ENCODE measurements around the gene ELAVL1.
A peak's percentile ranks its signal among the peaks of the same experiment; 100 is the strongest.

ELAVL1 gene

DNA sequence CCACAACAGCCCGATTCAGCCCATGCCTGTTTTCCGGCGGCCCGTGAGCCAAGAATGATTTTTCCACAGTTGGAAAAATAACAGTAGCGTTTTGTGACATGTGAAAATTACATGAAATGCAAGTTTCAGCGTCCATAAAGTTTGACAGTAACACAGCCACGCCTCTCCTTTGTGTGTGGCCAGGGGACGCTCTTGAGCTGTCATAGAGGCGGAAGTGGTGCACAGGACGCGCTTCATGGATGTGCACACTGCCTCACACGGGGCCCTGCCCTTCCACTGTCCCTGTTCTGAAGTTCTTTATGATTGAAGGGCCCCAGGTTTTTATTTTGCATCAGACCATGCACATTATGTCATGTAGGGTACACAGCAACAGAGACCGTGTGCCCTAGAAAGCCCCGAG is 12.4 kb upstream of the ELAVL1 start:
- no peak overlapping the region for H3K56ac ChIP-seq (ENCODE audit: low read length)
- no peak overlapping the region for H3K9ac ChIP-seq (ENCODE audit: low read length)
- no peaks in the 10 kb centered on the region for H3K36me3 ChIP-seq (ENCODE audit: control insufficient read depth, insufficient read depth, low read length)
- no peak overlapping the region for H2BK5ac ChIP-seq (ENCODE audit: low read length)
- H3K79me1 ChIP-seq (ENCODE audit: low read length): no peaks in the 10 kb centered on the region
- H3K27ac ChIP-seq (ENCODE audit: low read depth, low read length): no peak overlapping the region
- H3K4me1 ChIP-seq (ENCODE audit: control insufficient read depth, low read depth, low read length): no peaks in the 10 kb centered on the region
- no peak overlapping the region for H2AK5ac ChIP-seq (ENCODE audit: low read length)
- no CpG with 5 or more reads among the region's 14 CpGs for WGBS (ENCODE audit: extremely low coverage, insufficient coverage, low lambda C conversion rate)
- H3K4me3 ChIP-seq (ENCODE audit: low read length): no peak overlapping the region
- no peak overlapping the region for H3K4me2 ChIP-seq (ENCODE audit: low read length)
- H3K23ac ChIP-seq (ENCODE audit: low read length): no peak overlapping the region
- no peaks in the 10 kb centered on the region for H3K27me3 ChIP-seq (ENCODE audit: insufficient read depth, low read length, poor library complexity)
- H2BK15ac ChIP-seq (replicated peaks; ENCODE audit: low read depth): no peak overlapping the region
- DNase-seq: no peak
- no peak overlapping the region for H3K4ac ChIP-seq (ENCODE audit: low read depth, low read length)
- H4K5ac ChIP-seq (ENCODE audit: low read length): no peak overlapping the region
- H3K79me2 ChIP-seq (ENCODE audit: control insufficient read depth, insufficient read depth, low read length): no peaks in the 10 kb centered on the region
- H3K18ac ChIP-seq (ENCODE audit: low read length): no peak overlapping the region
- H2BK120ac ChIP-seq (ENCODE audit: low read depth, low read length): no peak overlapping the region
- no peak overlapping the region for H4K8ac ChIP-seq (ENCODE audit: low read depth, low read length)

DNA sequence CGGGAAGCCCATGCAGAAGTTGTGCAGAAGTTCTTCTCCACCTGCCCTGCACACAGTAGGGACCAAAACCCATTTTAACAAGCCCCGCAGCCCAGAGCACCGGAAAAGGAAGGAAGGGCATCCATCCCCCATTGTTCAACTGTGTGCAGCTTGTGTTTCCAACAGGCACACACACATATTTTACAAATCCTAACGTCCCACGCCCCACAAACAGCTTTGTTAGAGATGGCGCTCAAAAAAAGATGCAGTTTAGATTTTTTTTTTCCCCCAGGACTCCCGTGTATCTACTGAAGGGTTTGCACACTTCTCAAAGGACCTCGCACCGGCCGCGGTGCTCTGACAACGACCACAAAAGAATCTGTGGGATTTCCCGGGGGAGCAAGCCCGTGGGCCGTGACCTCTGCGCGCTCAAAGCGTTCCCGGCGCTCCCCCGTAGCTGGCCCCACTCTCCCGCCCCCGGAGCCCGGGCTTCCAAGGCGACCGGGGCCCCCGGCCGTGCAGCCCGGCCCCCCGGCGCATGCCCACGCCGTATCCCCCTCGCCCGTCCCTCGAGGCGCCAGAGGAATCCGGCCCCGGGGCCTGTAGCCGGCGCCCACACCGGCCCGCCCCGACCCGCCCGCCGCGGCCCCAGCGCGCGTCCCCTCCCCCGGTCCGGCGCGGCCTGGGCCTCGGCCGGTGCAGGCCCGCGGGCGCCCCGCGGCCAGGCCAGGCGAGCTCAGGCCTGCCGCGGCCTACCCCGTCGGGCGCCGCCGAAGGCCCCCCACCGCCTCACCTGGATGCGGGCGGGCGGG is 523 bp downstream of the ELAVL1 start:
- H3K4ac ChIP-seq (ENCODE audit: low read depth, low read length): peak overlapping the region; percentile 93
- no peaks in the 10 kb centered on the region for H3K36me3 ChIP-seq (ENCODE audit: control insufficient read depth, insufficient read depth, low read length)
- WGBS (ENCODE audit: extremely low coverage, insufficient coverage, low lambda C conversion rate): no CpG with 5 or more reads among the region's 74 CpGs
- H3K4me2 ChIP-seq (ENCODE audit: low read length): peak overlapping the region; percentile 95
- H3K4me1 ChIP-seq (ENCODE audit: control insufficient read depth, low read depth, low read length): peaks cover 4% of the 10 kb centered on the region
- peak overlapping the region; percentile 88 for H3K9ac ChIP-seq (ENCODE audit: low read length)
- peak overlapping the region; percentile 88 for H3K56ac ChIP-seq (ENCODE audit: low read length)
- no peaks in the 10 kb centered on the region for H3K27me3 ChIP-seq (ENCODE audit: insufficient read depth, low read length, poor library complexity)
- H4K8ac ChIP-seq (ENCODE audit: low read depth, low read length): no peak overlapping the region
- no peak overlapping the region for H4K5ac ChIP-seq (ENCODE audit: low read length)
- H3K18ac ChIP-seq (ENCODE audit: low read length): peak overlapping the region; percentile 94
- H3K4me3 ChIP-seq (ENCODE audit: low read length): peak overlapping the region; percentile 88
- H2BK5ac ChIP-seq (ENCODE audit: low read length): no peak overlapping the region
- no peak overlapping the region for H2BK15ac ChIP-seq (replicated peaks; ENCODE audit: low read depth)
- peak overlapping the region; percentile 46 for H2AK5ac ChIP-seq (ENCODE audit: low read length)
- DNase-seq: peak; percentile 20
- peak overlapping the region; percentile 24 for H3K23ac ChIP-seq (ENCODE audit: low read length)
- H3K79me1 ChIP-seq (ENCODE audit: low read length): peaks cover 11% of the 10 kb centered on the region
- peaks cover 44% of the 10 kb centered on the region for H3K79me2 ChIP-seq (ENCODE audit: control insufficient read depth, insufficient read depth, low read length)
- H2BK120ac ChIP-seq (ENCODE audit: low read depth, low read length): peak overlapping the region; percentile 94
- H3K27ac ChIP-seq (ENCODE audit: low read depth, low read length): peak overlapping the region; percentile 33

DNA sequence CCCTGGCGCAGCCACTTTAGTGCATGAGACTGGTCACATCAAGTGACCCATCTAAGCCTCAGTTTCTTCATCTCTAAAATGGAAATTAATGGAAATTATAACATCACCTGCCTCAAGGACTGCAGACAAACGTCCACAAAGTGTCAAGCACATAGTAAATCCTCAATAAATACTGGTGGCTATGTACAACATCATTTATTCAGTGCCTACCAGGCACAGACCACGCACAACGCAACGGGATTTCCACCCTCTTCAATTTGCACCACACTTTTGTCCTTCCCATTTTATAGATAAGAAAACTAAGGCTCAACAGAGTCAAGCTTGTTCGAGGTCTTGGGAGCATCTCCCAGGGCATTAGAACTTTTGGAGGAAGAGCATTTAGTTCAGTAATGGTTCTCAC is 1.4 kb downstream of the ELAVL1 start:
- no peak overlapping the region for H2BK120ac ChIP-seq (ENCODE audit: low read depth, low read length)
- no peaks in the 10 kb centered on the region for H3K36me3 ChIP-seq (ENCODE audit: control insufficient read depth, insufficient read depth, low read length)
- peak overlapping the region; percentile 88 for H3K56ac ChIP-seq (ENCODE audit: low read length)
- no peak for DNase-seq
- H4K8ac ChIP-seq (ENCODE audit: low read depth, low read length): no peak overlapping the region
- no CpG with 5 or more reads among the region's 6 CpGs for WGBS (ENCODE audit: extremely low coverage, insufficient coverage, low lambda C conversion rate)
- H2BK5ac ChIP-seq (ENCODE audit: low read length): no peak overlapping the region
- H3K27me3 ChIP-seq (ENCODE audit: insufficient read depth, low read length, poor library complexity): no peaks in the 10 kb centered on the region
- H3K79me1 ChIP-seq (ENCODE audit: low read length): peaks cover 11% of the 10 kb centered on the region
- no peak overlapping the region for H2AK5ac ChIP-seq (ENCODE audit: low read length)
- H3K27ac ChIP-seq (ENCODE audit: low read depth, low read length): no peak overlapping the region
- peak overlapping the region; percentile 95 for H3K4me2 ChIP-seq (ENCODE audit: low read length)
- peaks cover 4% of the 10 kb centered on the region for H3K4me1 ChIP-seq (ENCODE audit: control insufficient read depth, low read depth, low read length)
- no peak overlapping the region for H2BK15ac ChIP-seq (replicated peaks; ENCODE audit: low read depth)
- peak overlapping the region; percentile 88 for H3K4me3 ChIP-seq (ENCODE audit: low read length)
- H3K79me2 ChIP-seq (ENCODE audit: control insufficient read depth, insufficient read depth, low read length): peaks cover 54% of the 10 kb centered on the region
- no peak overlapping the region for H3K18ac ChIP-seq (ENCODE audit: low read length)
- no peak overlapping the region for H3K4ac ChIP-seq (ENCODE audit: low read depth, low read length)
- no peak overlapping the region for H4K5ac ChIP-seq (ENCODE audit: low read length)
- H3K23ac ChIP-seq (ENCODE audit: low read length): no peak overlapping the region
- peak overlapping the region; percentile 88 for H3K9ac ChIP-seq (ENCODE audit: low read length)

DNA sequence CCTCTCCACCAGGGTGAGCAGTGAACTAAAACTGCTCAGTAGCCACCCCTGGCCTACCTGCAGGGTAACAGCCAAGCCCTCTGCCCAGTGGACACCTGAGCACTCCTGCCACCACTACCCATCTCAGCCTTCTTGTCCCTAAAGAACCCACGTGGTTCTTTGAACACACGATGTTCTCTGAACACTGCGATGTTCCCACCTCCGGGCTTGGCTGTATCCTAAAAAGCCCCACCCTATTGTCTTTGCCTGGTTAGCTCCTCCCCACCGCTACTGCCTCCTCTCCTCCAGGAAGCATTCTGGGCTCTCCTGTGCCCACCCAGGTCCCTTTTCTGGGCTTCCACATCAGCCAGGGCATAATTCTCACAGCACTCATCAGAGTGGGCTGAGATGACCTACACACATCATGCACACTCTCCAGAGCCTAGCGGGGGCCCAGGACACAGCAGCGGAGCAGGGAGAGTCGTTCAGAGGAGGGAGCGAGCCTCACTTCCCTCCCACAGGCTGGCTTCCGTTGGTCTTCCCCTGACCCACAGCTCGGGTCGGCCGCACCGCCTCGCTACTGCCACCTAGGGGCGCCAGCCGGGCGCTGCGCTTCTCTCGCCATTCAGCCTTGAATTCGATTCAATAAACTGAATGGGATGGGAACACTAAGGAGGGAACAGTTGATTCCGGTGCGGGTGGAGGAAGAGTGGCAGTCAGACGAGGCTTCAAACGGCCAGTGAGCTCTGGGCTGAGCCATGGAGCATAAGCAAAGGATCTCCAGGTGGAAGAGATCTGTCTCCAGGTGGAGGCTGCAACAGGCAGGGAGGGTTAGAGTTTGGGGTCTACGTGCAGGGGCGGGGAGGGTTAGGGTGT is 3.2 kb downstream of the ELAVL1 start:
- no peak overlapping the region for H2BK5ac ChIP-seq (ENCODE audit: low read length)
- H2BK120ac ChIP-seq (ENCODE audit: low read depth, low read length): no peak overlapping the region
- H4K8ac ChIP-seq (ENCODE audit: low read depth, low read length): no peak overlapping the region
- peak; percentile 96 for DNase-seq
- H3K23ac ChIP-seq (ENCODE audit: low read length): no peak overlapping the region
- no peak overlapping the region for H3K18ac ChIP-seq (ENCODE audit: low read length)
- H2BK15ac ChIP-seq (replicated peaks; ENCODE audit: low read depth): no peak overlapping the region
- peak overlapping the region; percentile 80 for H3K56ac ChIP-seq (ENCODE audit: low read length)
- peak overlapping the region; percentile 60 for H3K4me2 ChIP-seq (ENCODE audit: low read length)
- H4K5ac ChIP-seq (ENCODE audit: low read length): no peak overlapping the region
- H3K79me1 ChIP-seq (ENCODE audit: low read length): peaks cover 15% of the 10 kb centered on the region
- peaks cover 4% of the 10 kb centered on the region for H3K4me1 ChIP-seq (ENCODE audit: control insufficient read depth, low read depth, low read length)
- no peak overlapping the region for H3K4me3 ChIP-seq (ENCODE audit: low read length)
- H2AK5ac ChIP-seq (ENCODE audit: low read length): no peak overlapping the region
- peak overlapping the region; percentile 70 for H3K9ac ChIP-seq (ENCODE audit: low read length)
- no peak overlapping the region for H3K4ac ChIP-seq (ENCODE audit: low read depth, low read length)
- no CpG with 5 or more reads among the region's 27 CpGs for WGBS (ENCODE audit: extremely low coverage, insufficient coverage, low lambda C conversion rate)
- H3K79me2 ChIP-seq (ENCODE audit: control insufficient read depth, insufficient read depth, low read length): peaks cover 71% of the 10 kb centered on the region
- H3K27ac ChIP-seq (ENCODE audit: low read depth, low read length): peak overlapping the region; percentile 16
- H3K36me3 ChIP-seq (ENCODE audit: control insufficient read depth, insufficient read depth, low read length): no peaks in the 10 kb centered on the region
- no peaks in the 10 kb centered on the region for H3K27me3 ChIP-seq (ENCODE audit: insufficient read depth, low read length, poor library complexity)

DNA sequence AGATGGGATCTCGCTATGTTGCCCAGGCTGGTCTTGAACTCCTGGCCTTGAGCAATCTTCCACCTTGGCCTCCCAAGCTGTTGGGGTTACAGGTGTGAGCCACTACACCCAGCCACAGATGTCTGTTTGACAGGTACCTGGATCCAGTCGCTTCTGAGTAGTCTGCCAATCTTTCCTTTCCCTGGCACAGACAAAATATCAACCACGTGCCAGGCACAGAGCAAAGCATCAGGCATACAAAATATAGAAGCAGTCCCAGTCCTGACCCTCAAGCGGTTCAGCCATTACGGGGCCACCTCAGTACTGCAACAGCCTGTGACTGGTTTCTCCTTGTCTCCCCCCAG is 3.8 kb downstream of the ELAVL1 start:
- no peak overlapping the region for H4K5ac ChIP-seq (ENCODE audit: low read length)
- no peak for DNase-seq
- H3K27me3 ChIP-seq (ENCODE audit: insufficient read depth, low read length, poor library complexity): no peaks in the 10 kb centered on the region
- no peak overlapping the region for H4K8ac ChIP-seq (ENCODE audit: low read depth, low read length)
- H2BK120ac ChIP-seq (ENCODE audit: low read depth, low read length): no peak overlapping the region
- no peak overlapping the region for H3K9ac ChIP-seq (ENCODE audit: low read length)
- no peak overlapping the region for H3K4me3 ChIP-seq (ENCODE audit: low read length)
- H2BK5ac ChIP-seq (ENCODE audit: low read length): no peak overlapping the region
- H3K79me1 ChIP-seq (ENCODE audit: low read length): peaks cover 15% of the 10 kb centered on the region
- no peak overlapping the region for H3K4ac ChIP-seq (ENCODE audit: low read depth, low read length)
- H3K18ac ChIP-seq (ENCODE audit: low read length): no peak overlapping the region
- no peak overlapping the region for H3K23ac ChIP-seq (ENCODE audit: low read length)
- no peaks in the 10 kb centered on the region for H3K36me3 ChIP-seq (ENCODE audit: control insufficient read depth, insufficient read depth, low read length)
- H3K27ac ChIP-seq (ENCODE audit: low read depth, low read length): no peak overlapping the region
- H2AK5ac ChIP-seq (ENCODE audit: low read length): no peak overlapping the region
- no CpG with 5 or more reads among the region's 5 CpGs for WGBS (ENCODE audit: extremely low coverage, insufficient coverage, low lambda C conversion rate)
- peaks cover 77% of the 10 kb centered on the region for H3K79me2 ChIP-seq (ENCODE audit: control insufficient read depth, insufficient read depth, low read length)
- H3K4me2 ChIP-seq (ENCODE audit: low read length): no peak overlapping the region
- H3K4me1 ChIP-seq (ENCODE audit: control insufficient read depth, low read depth, low read length): peaks cover 4% of the 10 kb centered on the region
- no peak overlapping the region for H2BK15ac ChIP-seq (replicated peaks; ENCODE audit: low read depth)
- peak overlapping the region; percentile 80 for H3K56ac ChIP-seq (ENCODE audit: low read length)

Data from mesendoderm (in vitro differentiated cells).